GM21619 (cell line): ENCODE data around the gene UGT3A1.
"Not testable (repeated sequence)": the region's sequence is repeated elsewhere in the genome, so short reads cannot be mapped to it uniquely, and the experiment has no call there.

ENCODE experiments used
- ATAC-seq: cut with Tn5 transposase; IDR thresholded peaks from one replicate; pipeline ENCODE4 v1.9.1; 2021; ENCODE audit not compliant: unreplicated experiment

The UGT3A1 gene

GRCh38 chr5:35988529-35988928 lies 2.7 kb downstream of the UGT3A1 start:
- ATAC-seq = no peak

- no peak for ATAC-seq
These were observed 3.4 kb downstream of the UGT3A1 start for GRCh38 chr5:35987776-35988175.

DNA sequence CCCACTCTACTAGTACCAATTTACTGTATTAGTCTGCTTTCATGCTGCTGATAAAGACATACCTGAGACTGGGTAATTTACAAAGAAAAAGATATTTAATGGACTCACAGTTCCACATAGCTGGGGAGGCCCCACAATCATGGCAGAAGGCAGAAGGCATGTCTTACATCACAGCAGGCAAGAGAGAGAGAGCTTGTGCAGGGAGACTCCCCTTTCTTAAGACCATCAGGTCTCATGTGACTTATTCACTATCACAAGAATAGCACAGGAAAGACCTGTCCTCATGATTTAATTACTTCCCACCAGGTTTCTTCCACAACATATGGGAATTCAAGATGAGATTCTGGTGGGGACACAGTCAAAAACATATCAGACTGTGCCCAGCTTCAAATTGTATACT lies 11.5 kb downstream of the UGT3A1 start:
- no peak for ATAC-seq

- ATAC-seq = not testable (repeated sequence)
These were observed 14.3 kb downstream of the UGT3A1 start for GRCh38 chr5:35976859-35977258.

GRCh38 chr5:35974570-35974969 lies 16.6 kb downstream of the UGT3A1 start:
- ATAC-seq = no peak

- ATAC-seq = no peak
These were observed 19.3 kb downstream of the UGT3A1 start for GRCh38 chr5:35971878-35972210.

GRCh38 chr5:35971186-35971877 lies 19.9 kb downstream of the UGT3A1 start:
- no peak for ATAC-seq

GRCh38 chr5:35963381-35963843 lies 27.8 kb downstream of the UGT3A1 start:
- ATAC-seq = no peak

DNA sequence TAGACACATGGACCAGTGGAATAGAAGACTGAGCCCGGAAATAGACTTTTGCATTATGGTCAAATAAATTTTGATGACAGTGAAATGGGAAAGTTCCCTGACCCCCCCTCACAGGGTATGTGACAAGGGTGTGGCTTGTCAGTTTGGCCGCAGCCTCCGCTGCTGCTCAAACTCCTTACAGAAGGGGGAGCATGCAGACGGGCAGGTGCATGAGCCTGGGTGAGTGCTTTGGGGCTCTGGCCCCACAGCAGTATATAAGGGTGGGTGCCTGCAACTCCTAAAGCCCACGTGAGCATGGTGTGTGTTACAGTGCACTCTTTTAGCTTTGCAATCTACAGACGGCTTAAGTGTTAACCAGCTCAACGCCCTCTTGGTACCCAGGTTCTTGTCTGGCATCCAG lies 30.9 kb downstream of the UGT3A1 start:
- ATAC-seq = no peak

DNA sequence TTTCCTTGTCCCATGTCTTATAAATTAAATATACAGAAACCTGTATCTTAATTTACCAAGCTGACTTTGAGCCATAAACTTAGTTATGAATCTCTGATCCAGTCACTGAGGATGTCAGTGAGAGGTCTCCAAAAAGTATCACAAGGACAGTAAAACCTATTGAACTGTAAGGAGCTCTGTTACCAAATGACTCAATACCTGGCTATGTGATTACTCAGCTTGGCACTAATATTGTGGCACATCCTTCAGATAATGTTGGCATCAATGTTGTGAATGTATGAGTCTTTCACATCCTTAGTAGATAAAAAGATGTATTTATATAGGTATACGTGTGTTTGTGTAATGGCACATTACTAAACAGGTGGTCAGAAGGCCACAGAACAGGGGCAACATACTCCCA lies 34.8 kb downstream of the UGT3A1 start:
- no peak for ATAC-seq

GRCh38 chr5:35954175-35954574 lies 37.0 kb downstream of the UGT3A1 start:
- ATAC-seq = no peak

DNA sequence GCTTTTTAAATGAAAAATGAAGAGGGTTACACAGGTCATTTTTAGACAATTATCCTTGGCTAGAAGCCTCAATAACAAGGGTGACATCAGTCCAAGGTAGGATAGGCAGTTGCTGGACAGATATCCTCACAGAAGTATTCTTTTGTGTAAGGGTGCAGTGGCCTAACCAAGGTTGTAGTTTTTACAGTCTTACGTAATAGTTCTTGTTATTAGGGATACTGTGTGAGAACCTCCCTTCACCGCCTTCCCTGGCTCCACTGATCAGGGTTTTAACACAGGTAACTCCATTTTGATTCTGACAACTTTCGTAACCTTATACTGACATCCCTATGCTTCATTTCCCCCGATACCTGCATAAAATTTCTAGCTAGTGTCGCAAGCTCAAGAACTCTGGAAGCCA lies 44.1 kb downstream of the UGT3A1 start:
- no peak for ATAC-seq

- ATAC-seq = no peak
These were observed 51.6 kb downstream of the UGT3A1 start for GRCh38 chr5:35939639-35940038.

GRCh38 chr5:35938568-35939227 lies 52.5 kb downstream of the UGT3A1 start, which contains the start of gene CAPSL:
Gene CAPSL (minus strand): TSS chr5:35938622. CDS start chr5:35921120, 17,502 bp downstream.
- no peak for ATAC-seq

GRCh38 chr5:35926389-35927051 lies 64.7 kb downstream of the UGT3A1 start:
- ATAC-seq = peak; percentile 60

GRCh38 chr5:35924950-35925722 lies 66.1 kb downstream of the UGT3A1 start:
- peak; percentile 70 for ATAC-seq

DNA sequence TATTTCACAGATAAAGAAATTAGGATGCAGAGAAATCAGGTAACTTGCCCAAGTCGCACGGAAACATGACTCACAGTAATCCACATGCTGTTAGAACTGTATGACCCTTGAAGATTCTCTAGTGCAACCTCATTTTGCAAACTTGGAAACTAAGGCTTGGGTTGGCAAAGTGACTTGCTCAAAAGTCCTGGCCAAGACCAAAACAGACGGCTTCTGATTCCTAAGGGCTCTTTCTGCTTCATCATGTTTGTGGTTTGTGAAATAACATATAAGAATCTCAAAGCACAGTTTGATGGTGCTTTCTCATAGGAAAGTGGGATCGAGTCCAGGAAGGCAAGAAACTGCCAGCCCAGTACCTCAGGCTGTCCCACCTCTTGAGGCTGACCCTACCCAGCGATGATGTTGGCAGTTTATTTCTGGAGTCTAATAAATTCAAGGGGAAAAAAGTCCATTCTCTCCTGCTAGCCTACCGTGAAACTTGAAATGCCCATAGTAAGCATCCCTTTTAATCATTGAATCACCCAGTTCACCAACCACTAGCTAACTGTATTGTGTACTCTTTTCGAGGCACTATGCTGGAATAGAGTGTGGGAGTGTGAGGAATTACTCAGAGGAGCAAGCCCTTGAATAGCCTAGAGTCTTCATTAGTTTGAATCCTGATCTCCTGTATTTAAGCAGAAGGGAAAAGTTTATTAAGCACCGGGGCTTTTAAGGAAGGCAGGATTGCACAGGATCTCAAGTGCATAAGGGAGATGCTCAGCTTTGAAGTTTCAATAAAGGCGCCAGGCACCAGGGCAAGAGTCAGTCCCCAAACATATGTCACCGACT lies 66.9 kb downstream of the UGT3A1 start:
- no peak for ATAC-seq

DNA sequence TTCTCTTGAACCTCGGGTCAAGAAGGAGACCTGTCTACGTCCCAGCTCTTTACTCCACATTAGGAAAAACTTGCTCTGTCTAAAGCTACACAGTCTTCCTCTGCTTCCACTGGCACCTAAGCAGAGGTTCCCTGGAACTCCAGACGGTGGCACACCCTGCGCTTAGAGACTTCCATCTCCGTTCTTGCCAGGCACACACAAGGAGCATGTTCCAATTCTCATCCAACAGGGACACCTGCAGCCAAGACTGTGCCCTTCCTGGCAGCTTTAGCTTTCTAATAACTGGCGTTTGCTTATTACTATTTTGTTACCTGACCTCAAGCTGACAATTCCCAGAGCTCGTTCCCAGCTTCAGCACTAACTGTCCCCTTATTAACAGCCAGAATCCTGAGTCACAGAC lies 68.7 kb downstream of the UGT3A1 start:
- no peak for ATAC-seq

- no peak for ATAC-seq
These were observed 69.3 kb downstream of the UGT3A1 start for GRCh38 chr5:35921930-35922329.

DNA sequence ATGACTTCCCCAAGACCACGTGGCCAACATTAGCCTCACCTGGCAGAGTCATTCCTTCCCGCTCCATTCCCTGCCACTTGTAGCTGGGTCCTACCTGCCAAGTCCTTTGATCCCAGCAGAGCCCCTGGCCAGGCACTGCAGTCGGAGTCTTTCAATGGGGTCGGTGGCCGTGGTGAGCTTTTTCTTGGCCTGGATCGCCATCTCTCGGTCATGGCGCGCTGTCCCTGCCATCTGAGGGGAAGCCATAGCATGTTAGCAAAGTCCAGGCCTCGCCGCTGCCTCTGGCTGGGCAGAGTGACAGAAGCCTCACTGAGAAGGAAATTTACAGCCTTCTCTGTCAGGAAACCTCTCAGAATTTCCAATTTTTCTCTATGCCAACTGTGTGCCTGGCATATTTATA lies 70.3 kb downstream of the UGT3A1 start:
- ATAC-seq = no peak

DNA sequence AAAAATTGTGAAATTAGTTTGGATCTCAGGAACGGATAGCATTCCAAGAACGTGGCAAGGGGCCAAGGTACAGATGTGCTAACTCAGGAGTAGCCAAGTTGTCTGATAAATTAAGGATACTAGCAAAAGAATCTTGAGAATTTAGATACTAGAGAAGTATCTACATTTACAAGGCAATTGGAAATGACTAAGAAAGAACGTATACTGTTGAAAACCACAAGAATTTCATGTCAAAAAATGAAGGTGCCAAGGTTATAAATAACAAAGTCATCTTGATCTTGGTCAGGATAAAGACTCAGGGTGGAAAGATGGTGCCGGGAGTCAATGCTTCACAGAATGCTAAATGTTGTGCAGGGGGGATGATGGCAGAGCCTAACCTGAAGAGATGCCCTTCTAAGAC lies 72.0 kb downstream of the UGT3A1 start:
- ATAC-seq = no peak
